HG03045 (cell line): ENCODE data around the gene CLDND1.

Experiments
- ATAC-seq: cut with Tn5 transposase; IDR thresholded peaks from one replicate; pipeline ENCODE4 v1.9.1; 2021; ENCODE audit warnings: mild to moderate bottlenecking, moderate library complexity; ENCODE audit not compliant: unreplicated experiment

The CLDND1 gene

DNA sequence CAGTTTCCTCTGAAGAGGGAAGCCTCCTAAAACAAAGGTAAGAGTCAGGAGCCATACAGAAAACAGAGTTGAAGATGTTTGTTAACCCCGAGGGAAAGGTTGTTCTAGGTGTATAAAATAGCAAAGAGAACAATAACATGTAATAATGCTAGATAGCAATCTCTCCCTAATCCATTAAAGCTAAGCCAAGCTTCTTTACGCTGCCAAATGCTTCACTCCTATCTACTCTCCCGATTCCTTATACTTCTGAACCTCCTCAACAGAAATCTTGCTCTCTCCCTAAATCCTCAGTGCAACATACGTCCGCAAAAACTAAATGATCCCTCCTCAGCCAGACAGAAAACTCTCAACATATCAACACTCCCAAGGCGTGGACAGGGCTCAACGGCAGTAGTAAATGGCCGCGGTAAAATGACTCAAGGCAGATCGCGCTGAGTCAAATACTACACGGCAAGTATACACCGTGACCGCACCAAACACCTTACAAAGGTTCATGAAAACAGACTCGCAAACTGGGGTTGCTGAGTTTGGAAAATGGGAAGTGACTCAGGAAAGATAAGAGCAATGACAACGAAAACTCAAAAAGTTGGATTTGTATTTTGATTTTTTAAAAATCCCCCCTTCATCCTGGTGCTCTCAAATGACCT lies 682 bp downstream of the CLDND1 start:
- peak; percentile 45 for ATAC-seq

DNA sequence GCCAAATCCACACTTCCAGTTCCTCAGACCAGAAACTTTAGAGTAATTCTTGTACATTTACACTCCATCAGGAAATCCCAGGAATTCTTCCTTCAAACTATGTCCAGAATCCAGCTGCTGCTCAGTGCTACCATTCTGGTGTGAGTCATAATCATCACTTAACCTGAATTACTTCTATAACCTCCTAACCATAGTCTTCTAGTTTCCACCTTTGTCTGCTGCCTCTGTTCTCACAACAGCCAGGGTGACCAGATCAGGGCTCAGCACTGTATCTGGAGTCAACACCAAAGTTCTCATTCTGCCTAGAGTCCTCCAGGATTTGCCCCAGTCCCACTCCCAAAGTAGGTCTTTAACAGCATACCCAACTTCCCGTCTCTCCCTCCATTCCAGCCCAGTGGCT lies 3.4 kb downstream of the CLDND1 start:
- no peak for ATAC-seq

DNA sequence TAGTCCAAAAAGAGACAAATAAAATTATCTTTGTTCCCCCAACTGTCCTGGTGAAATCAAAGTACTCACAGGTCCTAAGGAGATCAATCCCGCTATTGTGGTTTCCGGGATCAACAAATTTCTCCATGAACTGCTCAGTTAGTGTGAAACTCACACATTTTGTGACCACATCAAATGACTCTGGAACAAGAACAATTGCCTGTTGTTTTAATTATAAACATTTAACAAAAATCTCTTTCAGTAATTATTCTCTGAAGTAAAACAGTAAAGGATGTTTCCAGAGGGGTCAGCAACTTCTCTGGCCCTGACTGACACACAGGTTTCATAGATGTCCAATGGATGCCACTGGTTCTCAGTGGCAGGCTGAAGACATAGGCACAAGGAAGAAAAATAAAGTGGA lies 3.9 kb downstream of the CLDND1 start:
- ATAC-seq: no peak

DNA sequence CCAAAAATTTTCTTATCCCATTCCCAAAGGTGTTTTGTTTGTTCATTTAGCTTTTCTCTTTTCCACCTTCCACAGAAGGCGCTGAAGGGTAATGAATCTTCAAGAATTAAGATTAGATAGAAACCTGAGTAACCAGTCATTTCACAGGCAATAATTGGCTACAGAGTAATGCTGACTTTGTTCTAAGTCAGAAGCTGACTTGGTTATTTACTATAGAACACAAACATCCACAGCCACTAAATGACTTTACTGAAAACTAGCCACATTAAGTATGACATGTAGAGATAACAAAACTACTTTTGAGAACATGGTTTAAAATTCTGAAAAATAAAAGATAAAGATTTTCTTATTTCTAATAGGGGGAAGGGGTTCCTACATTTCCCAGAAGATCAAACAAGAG lies 7.8 kb downstream of the CLDND1 start:
- ATAC-seq: no peak

DNA sequence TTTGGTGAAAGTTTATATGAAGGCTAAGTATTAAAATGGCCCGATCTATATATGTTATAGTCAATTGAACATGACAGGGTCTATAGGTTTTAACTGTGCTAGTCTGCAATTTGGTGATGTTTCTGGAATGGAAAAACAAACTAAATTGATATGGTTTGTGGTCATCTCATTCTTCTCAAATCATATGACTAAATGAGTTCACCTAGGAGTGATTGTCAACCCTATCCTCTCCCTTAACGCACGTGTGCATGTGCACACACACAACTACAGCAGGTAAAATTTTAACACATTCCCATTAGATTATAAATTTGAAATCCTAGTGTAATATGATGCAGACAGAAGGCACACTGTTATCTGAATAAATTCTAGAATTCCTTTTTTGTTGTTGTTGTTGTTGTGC lies 9.0 kb downstream of the CLDND1 start:
- ATAC-seq: no peak

DNA sequence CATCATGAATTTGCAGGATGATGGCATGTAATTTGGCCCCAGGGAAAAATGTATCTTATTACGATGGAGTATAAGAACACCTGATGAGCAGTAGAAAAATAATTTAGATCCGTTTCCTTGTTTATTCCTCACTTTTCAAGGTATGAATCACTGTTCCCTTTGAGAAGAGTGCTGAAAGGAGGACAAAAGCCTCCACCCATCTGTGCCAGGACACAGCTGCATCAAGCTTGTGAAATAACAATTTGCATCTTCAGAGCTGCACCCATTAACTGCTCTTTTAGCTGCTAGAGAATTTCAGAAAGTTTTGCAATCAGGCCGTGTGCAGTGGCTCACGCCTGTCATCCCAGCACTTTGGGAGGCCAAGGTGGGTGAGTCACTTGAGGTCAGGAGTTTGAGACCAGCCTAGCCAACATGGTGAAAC lies 9.6 kb downstream of the CLDND1 start:
- ATAC-seq: no peak

DNA sequence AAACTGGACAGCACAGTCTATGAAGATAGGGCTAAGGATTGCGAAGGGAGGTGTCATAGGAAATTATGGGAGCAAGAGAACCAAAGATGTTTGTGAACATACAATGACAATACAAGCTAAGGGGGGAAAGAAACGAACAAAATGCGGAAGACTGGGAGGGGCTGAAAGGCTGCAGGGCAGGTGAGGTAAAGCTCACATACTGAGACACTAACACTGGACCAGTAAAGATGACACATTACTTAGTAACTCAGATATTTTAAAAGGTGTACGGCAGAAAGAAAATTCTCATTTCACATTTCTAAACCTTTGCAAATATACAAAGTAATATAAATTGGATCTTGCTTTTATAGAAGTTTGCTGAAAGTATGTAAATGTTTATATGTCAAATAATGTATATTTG lies 10.1 kb downstream of the CLDND1 start:
- no peak for ATAC-seq

DNA sequence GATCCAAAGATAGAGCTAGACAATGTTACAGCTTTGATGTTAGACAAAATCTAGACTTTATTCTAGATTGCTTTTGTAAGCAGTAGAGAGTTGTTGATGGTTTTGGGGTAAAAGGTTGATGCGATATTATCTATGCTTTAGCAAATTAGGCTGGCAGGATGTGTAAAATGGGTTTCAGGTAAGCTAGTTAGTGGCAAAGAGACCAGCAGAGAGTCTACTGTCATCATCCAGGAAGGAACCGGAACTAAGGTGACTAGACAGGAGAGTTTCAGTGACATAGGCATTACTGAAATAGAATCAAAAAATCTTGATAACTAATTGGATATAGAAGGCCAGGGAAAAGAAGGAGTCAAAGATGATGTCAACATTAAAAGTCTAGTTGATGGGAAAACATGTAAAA lies 14.1 kb downstream of the CLDND1 start:
- ATAC-seq: no peak

DNA sequence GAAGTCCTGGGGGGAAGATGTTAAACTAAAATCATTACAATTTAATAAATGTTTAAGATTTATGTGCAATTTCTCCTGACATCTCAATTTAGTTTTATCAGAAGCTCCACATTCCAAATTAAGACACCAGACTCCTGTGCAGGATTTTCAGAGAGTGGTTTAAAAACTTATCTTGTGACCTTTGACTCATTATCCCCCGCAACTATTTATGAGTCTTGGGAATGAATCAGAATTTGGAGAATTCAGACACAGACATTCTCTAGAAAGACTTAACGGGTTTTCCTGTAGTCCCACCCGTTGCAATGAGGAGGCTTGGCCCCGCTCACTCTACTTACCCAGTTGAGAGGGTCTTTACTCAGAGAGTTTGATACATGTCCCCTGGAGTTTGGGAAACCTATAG lies 18.2 kb downstream of the CLDND1 start:
- no peak for ATAC-seq

DNA sequence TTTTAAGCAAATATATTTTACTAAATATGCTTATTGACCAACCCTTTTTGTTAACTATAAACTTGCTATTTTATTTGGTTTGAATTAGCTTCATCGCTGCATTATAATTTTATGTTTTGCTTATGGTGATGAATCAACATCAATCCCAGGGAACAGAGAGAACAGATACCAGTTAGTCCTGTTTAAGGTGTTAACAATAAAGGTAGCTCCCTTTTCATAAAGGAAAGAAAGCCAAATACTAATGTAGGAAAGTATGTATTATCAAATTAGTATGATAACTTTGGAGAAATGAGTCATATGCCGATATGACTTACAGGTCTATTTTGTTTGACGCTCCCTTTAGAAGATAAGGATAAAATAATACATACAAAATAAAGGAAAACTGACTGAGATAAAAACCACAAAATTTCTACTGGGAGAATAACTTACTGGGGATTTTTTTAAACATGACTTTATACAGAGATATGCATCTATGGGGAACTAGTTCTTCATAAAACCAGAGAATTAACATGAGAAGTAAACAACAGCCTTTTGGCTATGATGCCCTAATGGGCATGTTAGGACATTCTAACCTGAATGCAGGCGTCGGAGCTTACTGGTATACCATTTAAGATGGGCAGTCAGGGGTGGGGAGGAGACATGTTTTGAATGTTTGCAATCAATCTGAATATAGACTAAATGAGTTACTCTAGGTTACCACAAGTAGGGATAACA lies 20.7 kb downstream of the CLDND1 start:
- no peak for ATAC-seq

DNA sequence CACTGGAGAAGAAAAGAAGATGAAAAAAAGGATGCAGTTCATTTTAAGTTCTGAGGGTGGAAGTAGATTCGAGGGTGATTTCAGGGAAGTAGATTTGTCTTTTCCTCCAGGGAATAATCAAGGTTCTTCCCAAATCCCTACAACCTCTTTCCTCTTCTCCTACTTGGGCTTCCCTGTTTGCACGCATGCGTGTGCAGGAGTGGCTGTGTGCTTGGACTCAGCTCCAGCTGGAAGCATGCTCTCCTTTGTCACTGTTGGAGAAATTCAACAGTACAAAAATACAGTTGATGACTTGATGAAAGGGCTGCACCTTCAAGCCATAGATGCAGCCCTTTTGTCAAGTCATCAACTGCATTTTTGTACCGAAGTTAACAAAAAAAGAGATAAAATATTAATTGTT lies 21.4 kb downstream of the CLDND1 start:
- no peak for ATAC-seq

DNA sequence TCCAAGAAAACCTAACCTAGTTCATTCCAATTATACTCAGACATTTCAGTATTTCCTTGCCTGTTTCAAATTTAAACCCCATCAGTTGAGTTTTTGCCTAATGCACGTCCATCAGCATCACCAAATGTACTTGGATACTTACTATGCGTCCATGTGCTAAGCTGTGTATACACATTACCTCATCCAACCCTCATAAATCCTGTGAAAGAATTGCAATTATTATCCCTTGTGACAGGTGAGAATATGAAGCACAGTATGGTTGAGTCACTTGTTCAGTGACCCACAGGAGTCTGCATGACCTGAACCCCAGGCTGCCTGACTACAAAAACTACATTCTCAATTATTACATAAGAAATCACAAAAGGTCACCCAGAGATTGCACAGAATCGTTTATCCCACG lies 22.7 kb downstream of the CLDND1 start:
- no peak for ATAC-seq

DNA sequence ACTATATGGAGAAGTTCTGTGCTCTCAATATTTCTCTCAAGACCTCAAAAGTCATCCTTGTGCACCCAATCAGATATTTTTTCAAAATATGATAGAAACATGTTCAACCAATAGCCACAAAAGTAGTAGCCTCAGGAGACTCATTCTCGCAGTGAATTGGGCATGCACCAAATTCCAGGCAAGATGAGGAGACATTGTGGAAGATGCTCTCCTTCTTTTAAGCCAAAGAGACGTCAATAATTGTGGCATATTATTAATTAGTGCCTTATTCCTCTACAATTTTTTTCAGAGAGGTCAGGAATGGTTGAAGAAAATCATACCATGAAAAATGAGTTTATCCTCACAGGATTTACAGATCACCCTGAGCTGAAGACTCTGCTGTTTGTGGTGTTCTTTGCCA lies 25.3 kb downstream of the CLDND1 start, which contains the start of gene OR5K2:
OR5K2 (plus strand) TSS at position 301 of the 400 bp plus-strand sequence; CDS start at position 301, 0 bp downstream.
- ATAC-seq: no peak

DNA sequence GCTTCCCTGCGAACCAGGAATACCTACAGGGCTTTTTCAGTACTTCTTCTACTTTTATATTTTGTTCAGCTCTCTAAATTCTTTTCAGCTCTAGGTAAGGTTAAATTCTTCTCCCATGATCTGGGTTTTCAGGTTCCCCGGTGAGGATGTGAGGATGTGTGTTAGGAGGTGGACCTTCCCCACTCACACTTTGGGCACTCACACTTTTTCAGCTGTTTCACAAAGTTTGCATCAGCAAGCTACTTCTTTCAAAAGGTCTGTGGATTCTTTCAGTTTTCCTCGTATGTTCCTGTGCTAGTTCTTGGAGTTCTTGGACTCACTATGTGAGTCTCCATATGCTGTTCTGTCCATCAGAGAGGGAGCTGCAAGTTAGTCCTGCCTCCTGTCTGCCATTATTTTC lies 39.1 kb downstream of the CLDND1 start:
- ATAC-seq: no peak

DNA sequence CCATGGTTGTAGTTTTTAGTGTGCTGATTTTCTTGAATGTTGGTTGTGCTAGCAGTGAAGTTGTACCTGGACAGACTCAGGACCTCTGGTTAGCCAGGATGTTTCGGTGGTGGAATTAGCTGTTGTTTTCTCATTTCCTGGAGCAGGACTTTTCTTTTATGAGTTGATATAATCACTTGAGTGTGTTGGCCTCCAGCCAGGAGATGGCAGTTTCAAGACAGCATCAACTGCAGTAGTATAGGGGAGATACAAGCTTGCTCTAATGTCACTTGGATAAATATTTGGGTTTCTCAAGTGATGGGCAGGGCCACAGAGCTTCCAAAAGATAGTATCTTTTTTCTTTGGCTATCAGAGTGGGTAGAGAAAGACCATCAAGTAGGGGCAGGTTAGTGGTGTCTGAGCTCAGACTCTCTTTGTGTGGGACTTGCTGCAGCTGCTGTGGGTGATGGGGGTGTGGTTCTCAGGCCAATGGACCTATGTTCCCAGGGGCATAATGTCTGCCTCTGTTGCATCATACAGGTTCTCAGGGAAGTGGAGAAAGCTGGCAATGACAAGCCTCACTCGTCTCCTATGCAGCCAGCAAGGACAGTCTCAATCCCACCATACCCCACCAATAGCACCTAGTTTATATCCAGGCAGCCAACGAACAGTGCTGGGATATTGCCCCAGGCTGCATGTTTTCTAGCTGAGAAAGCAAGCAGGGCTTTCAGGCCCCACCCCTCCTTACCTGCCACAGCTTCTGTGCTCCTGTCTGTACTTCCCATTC lies 39.8 kb downstream of the CLDND1 start:
- no peak for ATAC-seq
